ENCODE data around the gene ARG2. TPM values are rescaled to one million over a fixed set of nuclear protein-coding genes. Genes with fewer than 3 reads are reported as not detected.

The ARG2 gene
- total RNA-seq, 1 experiment from 2014 or later, result 7.0 TPM

DNA sequence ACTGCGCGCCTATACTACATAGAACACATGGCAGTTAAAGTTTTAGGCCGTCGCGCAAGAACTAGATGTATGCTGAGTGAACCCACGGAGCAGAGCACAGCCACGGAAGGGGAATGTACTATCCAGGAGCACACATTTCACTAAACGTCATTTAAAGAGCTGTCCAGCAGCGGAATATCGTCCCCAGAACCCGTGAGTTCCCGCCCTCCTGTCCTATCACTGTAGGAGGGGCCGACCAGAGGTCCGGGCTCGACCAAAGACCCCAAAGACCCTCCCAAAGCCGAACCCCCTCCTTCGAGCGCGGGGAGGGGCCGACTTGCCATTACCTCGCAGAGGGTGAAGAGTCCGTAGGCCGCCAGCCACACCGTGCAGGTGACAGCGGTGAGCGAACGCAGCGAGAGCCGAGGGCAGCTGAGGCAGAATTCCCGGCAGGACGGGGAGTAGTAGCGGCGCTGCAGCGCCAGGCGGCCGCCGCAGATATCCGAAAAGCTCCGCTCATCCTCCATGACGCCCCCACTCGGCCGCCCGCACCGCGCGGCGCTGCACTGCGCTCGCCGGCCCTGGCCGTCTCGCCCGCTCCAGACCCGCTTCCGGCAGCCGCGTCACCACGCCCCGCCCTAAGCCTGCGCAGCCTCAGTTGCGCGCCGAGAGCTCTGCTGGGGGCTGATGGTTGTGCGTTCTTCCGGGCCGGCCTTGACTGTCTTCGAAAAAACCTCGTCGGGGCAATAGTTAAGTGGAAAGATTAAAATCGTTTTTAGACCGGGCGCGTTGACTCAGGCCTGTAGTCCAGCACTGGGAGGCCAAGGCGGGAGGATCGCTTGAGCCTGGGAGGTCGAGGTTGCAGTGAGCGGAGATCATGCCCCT is 19.8 kb upstream of the ARG2 start, which contains the start of gene PIGH:
Gene PIGH, minus strand, starts transcription at position 571 of the 864 bp plus-strand sequence. Its CDS starts 65 bp downstream, at position 506.
- no peaks in the 10 kb centered on the region for H4K20me1 ChIP-seq (ENCODE audit: insufficient read depth)
- DNase-seq (ENCODE audit: low read depth, low spot score) (peak; percentile 69), ATAC-seq (peak; percentile 98)
- RAD21 ChIA-PET (ENCODE audit: low non-redundant PET in 1 of 2, low total read pairs in 2 of 2, uncharacterized antibody in 2 of 2, unreplicated experiment in 2 of 2), result interaction anchor here in 1 of 2 experiments (1.2 kb wide), 2 partner anchors 67 to 104 kb away, joined by 6 read pairs; no protein-coding TSS in a partner anchor
- TF ChIP-seq, protein P1, sequence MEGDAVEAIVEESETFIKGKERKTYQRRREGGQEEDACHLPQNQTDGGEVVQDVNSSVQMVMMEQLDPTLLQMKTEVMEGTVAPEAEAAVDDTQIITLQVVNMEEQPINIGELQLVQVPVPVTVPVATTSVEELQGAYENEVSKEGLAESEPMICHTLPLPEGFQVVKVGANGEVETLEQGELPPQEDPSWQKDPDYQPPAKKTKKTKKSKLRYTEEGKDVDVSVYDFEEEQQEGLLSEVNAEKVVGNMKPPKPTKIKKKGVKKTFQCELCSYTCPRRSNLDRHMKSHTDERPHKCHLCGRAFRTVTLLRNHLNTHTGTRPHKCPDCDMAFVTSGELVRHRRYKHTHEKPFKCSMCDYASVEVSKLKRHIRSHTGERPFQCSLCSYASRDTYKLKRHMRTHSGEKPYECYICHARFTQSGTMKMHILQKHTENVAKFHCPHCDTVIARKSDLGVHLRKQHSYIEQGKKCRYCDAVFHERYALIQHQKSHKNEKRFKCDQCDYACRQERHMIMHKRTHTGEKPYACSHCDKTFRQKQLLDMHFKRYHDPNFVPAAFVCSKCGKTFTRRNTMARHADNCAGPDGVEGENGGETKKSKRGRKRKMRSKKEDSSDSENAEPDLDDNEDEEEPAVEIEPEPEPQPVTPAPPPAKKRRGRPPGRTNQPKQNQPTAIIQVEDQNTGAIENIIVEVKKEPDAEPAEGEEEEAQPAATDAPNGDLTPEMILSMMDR (IDR thresholded peaks at IDR 0.05 in 2 of 3, conservative IDR thresholded peaks at IDR 0.05 in 1 of 3; ENCODE audit: borderline replicate concordance in 1 of 3, insufficient read depth in 1 of 3, low read depth in 2 of 3, low read length in 2 of 3), result peak; percentile 44 to 60 (median 49); a peak in 5 of 6 replicates
- TF ChIP-seq POLR2A (IDR thresholded peaks at IDR 0.05; ENCODE audit: borderline replicate concordance, extremely low read depth, insufficient read depth, insufficient read length), result peak; percentile 26
- peak; percentile 58 for TF ChIP-seq EGR1 (IDR thresholded peaks at IDR 0.05; ENCODE audit: low read depth)
- TF ChIP-seq ELF1 (IDR thresholded peaks at IDR 0.05; ENCODE audit: borderline replicate concordance, low read depth), result peak; percentile 57
- no peak for TF ChIP-seq ZNF274 (IDR thresholded peaks at IDR 0.05; ENCODE audit: low read depth, low read length)
- TF ChIP-seq SRF (IDR thresholded peaks at IDR 0.05; ENCODE audit: low read depth), result no peak
- TF ChIP-seq ZFX (IDR thresholded peaks at IDR 0.05), result peak; percentile 64
- TF ChIP-seq REST (IDR thresholded peaks at IDR 0.05; ENCODE audit: low read depth), result peak; percentile 51
- 0 out of 2 replicates have a peak, but pooled peaks have one; percentile 42 for TF ChIP-seq SIN3A (IDR thresholded peaks at IDR 0.05; ENCODE audit: low read depth)
- peak; percentile 13; the same call in 1 of the 2 replicates for TF ChIP-seq RAD21 (IDR thresholded peaks at IDR 0.05; ENCODE audit: low read depth)
- no peak for TF ChIP-seq SP1 (IDR thresholded peaks at IDR 0.05; ENCODE audit: low read depth)
- TF ChIP-seq, protein P2, sequence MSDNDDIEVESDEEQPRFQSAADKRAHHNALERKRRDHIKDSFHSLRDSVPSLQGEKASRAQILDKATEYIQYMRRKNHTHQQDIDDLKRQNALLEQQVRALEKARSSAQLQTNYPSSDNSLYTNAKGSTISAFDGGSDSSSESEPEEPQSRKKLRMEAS (IDR thresholded peaks at IDR 0.05), result peak; percentile 79; the same call in 1 of the 2 replicates
- TF ChIP-seq POLR2AphosphoS5 (IDR thresholded peaks at IDR 0.05; ENCODE audit: low read depth, low read length), result peak; percentile 86
- POLR2A ChIA-PET, result interaction anchor here (0.8 to 2.4 kb wide), 7 partner anchors 9 to 105 kb away, joined by 3 to 9 read pairs (median 4); partner anchors contain the start of gene RDH11
- H2AFZ ChIP-seq (ENCODE audit: low read depth, low read length, poor library complexity, severe bottlenecking), result no peak within 1 kb of the TSS
- intact Hi-C loops (cut with micrococcal nuclease), result loop anchor here (5.0 kb wide), 1 partner anchor 102 kb away; the partner anchor contains the start of gene RDH12
- peaks cover 20% of the 10 kb centered on the region for H3K79me2 ChIP-seq (ENCODE audit: insufficient read depth, low read length)
- 0 out of 4 replicates have a peak, but pooled peaks cover 0 to 4% of the 10 kb centered on the region in 2 experiments for H3K36me3 ChIP-seq (ENCODE audit: control insufficient read depth in 1 of 2, insufficient read depth in 2 of 2, low read length in 2 of 2)
- no peaks in the 10 kb centered on the region for H3K27me3 ChIP-seq (ENCODE audit: insufficient read depth, low read length)
- CTCF ChIA-PET, result interaction anchor here (0.7 to 4.1 kb wide), 16 partner anchors 9 to 240 kb away, joined by 3 to 28 read pairs (median 5); partner anchors contain the start of genes ATP6V1D and EIF2S1
- H3K9me3 ChIP-seq (ENCODE audit: control insufficient read depth in 1 of 2, insufficient read depth in 1 of 2, low read depth in 1 of 2, low read length in 2 of 2), result no peaks in the 10 kb centered on the region
- H3K9ac ChIP-seq (ENCODE audit: low read length), result peak within 1 kb of the TSS; percentile 69
- BruUV-seq (replicated peaks), result no TSS peak
- H3K9me2 ChIP-seq (ENCODE audit: insufficient read depth), result no peaks in the 10 kb centered on the region
- peaks cover 3 to 16% of the 10 kb centered on the region in 2 experiments; a peak in 2 of 4 replicates for H3K4me1 ChIP-seq (ENCODE audit: control insufficient read depth in 1 of 2, insufficient read depth in 2 of 2, low read length in 2 of 2)
- H3K27ac ChIP-seq (ENCODE audit: low read depth, low read length), result peak within 1 kb of the TSS; percentile 65
- peak within 1 kb of the TSS; percentile 86 for H3K4me2 ChIP-seq (ENCODE audit: low read length)
- peak within 1 kb of the TSS; percentile 74 to 91 for H3K4me3 ChIP-seq (replicated peaks in 1 of 2; ENCODE audit: low read depth in 1 of 2, low read length in 2 of 2)
